Measurements from ENCODE around the gene ABLIM2. TPM values are rescaled to one million over a fixed set of nuclear protein-coding genes. Genes with fewer than 3 reads are reported as not detected.

ABLIM2 gene
- total RNA-seq, 4 donors from 2014 or later = 9.2 to 24.0 (median 12.3) TPM

DNA sequence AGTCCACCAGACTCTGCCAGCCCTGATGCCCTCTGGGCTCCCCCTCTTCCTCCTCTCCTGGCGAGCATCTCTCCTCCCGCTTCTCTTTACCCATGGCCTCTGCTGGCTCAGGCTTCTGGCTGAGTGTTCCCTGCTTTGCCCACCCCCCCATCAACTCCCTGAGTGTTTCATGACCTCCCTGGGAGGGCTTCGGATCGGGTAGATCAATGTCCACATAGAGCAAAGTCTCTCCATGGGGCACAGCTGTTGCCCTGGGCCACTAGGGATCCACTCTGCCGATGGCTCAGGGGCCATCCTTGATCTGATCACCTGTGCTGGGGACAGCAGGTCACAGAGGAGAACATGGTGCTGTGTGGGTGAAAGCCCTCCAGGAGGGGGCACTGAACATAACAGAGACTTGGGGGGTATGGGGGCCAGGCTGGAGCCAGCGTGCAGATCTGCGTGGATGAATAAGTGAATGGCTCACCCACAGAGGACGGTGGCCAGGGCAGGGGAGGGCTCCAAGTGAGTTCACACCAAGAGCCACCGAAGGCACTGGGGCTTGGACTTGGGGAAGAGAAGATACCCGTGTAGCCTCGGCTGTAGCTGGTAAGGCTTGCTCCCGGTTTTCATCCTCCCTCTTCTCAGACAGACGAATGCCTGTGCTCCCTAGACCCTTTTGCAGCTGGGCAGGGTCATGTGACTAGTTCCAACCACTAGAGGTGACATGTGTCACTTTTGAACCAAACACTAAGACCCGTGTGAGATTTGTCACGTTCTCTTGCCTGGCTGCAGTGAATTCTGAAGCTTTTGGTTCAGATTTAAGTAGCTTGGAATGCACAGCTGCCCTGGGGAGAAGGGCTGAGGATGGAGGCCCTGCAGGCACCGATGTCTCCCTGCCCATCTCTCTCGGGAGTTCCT, 195.8 kb downstream of the ABLIM2 start:
- H3K9me3 ChIP-seq = no peaks in the 10 kb centered on the region
- no peaks in the 10 kb centered on the region for H3K36me3 ChIP-seq
- TF ChIP-seq, protein P1, sequence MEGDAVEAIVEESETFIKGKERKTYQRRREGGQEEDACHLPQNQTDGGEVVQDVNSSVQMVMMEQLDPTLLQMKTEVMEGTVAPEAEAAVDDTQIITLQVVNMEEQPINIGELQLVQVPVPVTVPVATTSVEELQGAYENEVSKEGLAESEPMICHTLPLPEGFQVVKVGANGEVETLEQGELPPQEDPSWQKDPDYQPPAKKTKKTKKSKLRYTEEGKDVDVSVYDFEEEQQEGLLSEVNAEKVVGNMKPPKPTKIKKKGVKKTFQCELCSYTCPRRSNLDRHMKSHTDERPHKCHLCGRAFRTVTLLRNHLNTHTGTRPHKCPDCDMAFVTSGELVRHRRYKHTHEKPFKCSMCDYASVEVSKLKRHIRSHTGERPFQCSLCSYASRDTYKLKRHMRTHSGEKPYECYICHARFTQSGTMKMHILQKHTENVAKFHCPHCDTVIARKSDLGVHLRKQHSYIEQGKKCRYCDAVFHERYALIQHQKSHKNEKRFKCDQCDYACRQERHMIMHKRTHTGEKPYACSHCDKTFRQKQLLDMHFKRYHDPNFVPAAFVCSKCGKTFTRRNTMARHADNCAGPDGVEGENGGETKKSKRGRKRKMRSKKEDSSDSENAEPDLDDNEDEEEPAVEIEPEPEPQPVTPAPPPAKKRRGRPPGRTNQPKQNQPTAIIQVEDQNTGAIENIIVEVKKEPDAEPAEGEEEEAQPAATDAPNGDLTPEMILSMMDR (IDR thresholded peaks at IDR 0.05) = no peak
- no peak for DNase-seq
- intact Hi-C loops (cut with DNase I) = no loop called here
- no peaks in the 10 kb centered on the region for H3K27me3 ChIP-seq
- peaks cover 0 to 10% of the 10 kb centered on the region in 2 donors for H3K4me1 ChIP-seq
- H3K4me3 ChIP-seq (replicated peaks in 1 of 3) = no peak overlapping the region
- no peak overlapping the region for H3K27ac ChIP-seq
- WGBS, 2 donors = 87 to 90% methylated on average over 14 to 17 of the region's 17 CpGs

DNA sequence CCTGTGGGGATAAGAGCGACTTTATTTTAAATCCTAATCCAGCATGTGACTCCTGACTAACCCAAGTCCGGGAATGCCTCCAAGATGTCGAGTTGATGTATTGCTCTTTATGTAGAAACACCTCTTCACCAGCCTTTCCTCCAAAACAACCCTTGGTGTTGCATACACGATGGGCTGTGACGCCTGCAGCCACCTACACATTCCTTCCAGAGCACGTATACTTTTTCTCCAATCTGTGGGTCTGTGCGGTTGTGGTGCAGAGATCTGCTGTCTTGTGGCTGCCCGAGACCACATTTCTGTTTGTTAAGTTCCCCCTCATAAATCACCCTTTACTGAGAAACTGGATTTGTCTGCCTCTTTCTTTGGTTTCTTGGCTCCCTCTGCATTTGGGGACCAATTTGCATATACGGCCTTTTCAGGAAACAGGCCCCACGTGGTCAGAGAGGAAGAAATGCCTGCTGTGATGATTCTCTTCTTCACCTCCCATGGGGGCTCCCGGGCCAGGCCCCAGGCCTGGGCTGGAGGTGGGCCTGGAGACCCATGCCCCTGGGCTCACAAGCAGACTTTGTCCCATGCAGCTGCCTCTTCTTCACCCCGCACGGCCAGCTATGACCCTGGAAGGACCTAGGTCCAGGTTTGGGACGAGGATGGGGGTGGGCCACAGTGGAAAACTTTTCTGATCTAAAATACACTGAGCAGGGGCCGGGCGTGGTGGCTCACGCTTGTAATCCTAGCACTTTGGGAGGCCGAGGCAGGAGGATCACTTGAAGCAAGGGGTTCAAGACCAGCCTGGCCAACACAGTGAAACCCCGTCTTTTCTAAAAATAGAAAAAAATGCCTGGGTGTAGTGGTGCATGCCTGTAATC, 197.6 kb downstream of the ABLIM2 start:
- H3K9me3 ChIP-seq = no peaks in the 10 kb centered on the region
- TF ChIP-seq POLR2A (IDR thresholded peaks at IDR 0.05) = no peak
- TF ChIP-seq, protein P1 (IDR thresholded peaks at IDR 0.05) = no peak
- no peaks in the 10 kb centered on the region for H3K36me3 ChIP-seq
- H3K4me1 ChIP-seq = peaks cover 0 to 11% of the 10 kb centered on the region in 2 donors
- H3K27me3 ChIP-seq = no peaks in the 10 kb centered on the region
- WGBS, 2 donors = 70 to 74% methylated on average over 19 of the region's 19 CpGs
- no peak overlapping the region for H3K27ac ChIP-seq
- DNase-seq = no peak
- H3K4me3 ChIP-seq (replicated peaks in 1 of 3) = no peak overlapping the region
- intact Hi-C loops (cut with DNase I) = no loop called here

DNA sequence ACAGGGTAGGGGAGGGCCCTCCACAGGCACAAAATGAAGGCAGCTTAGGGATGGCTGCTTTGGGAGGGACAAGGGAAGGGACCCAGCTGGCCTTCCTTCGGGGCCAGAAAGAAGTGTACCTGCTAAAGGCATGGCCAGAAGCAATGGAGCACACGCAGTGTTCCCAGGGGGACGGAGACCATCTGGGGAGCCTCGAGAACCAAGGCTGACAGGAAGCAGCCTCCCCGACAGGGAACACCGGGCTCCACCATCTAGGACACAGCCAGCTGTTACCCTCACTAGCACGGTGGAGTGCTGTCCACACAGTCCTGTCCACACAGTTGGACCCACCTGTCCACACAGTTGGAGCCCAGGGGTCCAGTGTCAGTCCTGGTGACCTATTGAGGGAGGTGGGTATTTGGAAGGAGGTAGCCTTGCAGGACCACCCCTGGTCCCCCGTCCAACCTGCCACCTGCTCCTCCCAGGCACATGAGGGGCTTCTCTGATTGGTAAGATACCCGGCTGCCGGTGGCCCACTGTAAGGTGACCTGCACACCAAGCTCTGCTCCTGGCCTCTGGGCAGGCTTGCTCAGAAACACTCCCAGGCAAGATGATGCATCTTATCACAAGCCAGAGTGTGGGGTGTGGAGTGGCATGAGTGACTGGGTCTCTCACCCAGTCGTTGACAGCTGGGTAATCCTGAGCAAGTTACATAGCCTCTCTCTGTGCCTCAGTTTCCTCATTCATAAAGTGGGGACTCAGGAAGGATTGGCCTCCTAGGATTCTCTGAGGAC, 198.4 kb downstream of the ABLIM2 start:
- DNase-seq = no peak
- H3K4me1 ChIP-seq = peaks cover 0 to 17% of the 10 kb centered on the region in 2 donors
- no peak overlapping the region for H3K4me3 ChIP-seq (replicated peaks in 1 of 3)
- TF ChIP-seq, protein P1 (IDR thresholded peaks at IDR 0.05) = no peak
- TF ChIP-seq POLR2A (IDR thresholded peaks at IDR 0.05) = no peak
- WGBS, 2 donors = 84 to 90% methylated on average over 9 to 11 of the region's 11 CpGs
- intact Hi-C loops (cut with DNase I) = no loop called here
- no peak overlapping the region for H3K27ac ChIP-seq
- H3K36me3 ChIP-seq = no peaks in the 10 kb centered on the region
- no peaks in the 10 kb centered on the region for H3K27me3 ChIP-seq
- no peaks in the 10 kb centered on the region for H3K9me3 ChIP-seq

DNA sequence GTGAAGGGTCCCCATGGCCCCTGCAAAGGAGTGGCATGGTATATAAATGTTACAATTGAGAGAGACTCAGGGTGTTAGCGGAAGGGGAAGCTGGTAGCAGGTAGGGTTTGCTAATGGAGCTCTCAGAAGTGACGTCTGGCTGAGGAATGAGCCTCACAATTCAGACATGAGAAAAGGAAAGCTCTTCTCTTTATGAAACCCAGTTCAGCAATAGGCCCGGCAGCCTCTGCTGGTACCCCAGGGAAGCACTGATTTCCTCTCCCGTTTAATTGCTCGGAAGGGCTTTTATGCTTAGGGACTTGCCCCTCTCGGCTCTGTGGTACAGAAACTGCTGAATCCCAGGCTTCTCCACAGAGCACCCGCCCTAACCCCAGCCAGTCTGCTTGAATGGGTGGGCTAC, 199.5 kb downstream of the ABLIM2 start:
- Histone ChIP-seq H3K9me3 (no peaks in the 10 kb centered on the region), H3K27me3 (no peaks in the 10 kb centered on the region), H3K36me3 (no peaks in the 10 kb centered on the region), H3K4me3 (replicated peaks in 1 of 3) (no peak overlapping the region), H3K27ac (no peak overlapping the region), H3K4me1 (peaks cover 0 to 17% of the 10 kb centered on the region in 2 donors)
- TF ChIP-seq, protein P1 (IDR thresholded peaks at IDR 0.05) = no peak
- TF ChIP-seq POLR2A (IDR thresholded peaks at IDR 0.05) = no peak
- intact Hi-C loops (cut with DNase I) = no loop called here
- 82 to 83% methylated on average over 7 of the region's 7 CpGs for WGBS, 2 donors
- DNase-seq = no peak
